Stomach (tissue), 9 donors: ENCODE measurements around the gene LILRA6. TPM values are rescaled to one million over a fixed set of nuclear protein-coding genes. Genes with fewer than 3 reads are reported as not detected.

Experiments used
- DNase-seq, 2 donors: peaks; one replicate each; pipeline versions ENCODE4 v3.0.0 to v3.0.0-alpha.2; 2013 to 2019
- H3K27ac ChIP-seq, 5 donors: fragments of 200-600 bp in 4 of 5; sonication (generic) in 4 of 5; one replicate each; pipeline ENCODE4 v1.5.1; 2013 to 2019; ENCODE audit warnings: mild to moderate bottlenecking in 1 of 5, moderate library complexity in 1 of 5
- H3K27me3 ChIP-seq, 3 donors: fragments of 200-600 bp; sonication (generic); one replicate each; pipeline ENCODE4 v1.5.1; 2017 to 2019; ENCODE audit warnings: mixed run types in 1 of 3
- H3K36me3 ChIP-seq, 4 donors: fragments of 200-600 bp; sonication (generic); 1 replicate in 3 of 4; 2 replicates in 1 of 4; pipeline ENCODE4 v1.5.1; 2016 to 2019
- H3K4me1 ChIP-seq, 4 donors: fragments of 200-600 bp; sonication (generic); one replicate each; pipeline ENCODE4 v1.5.1; 2016 to 2019
- H3K4me3 ChIP-seq, 4 donors: fragments of 200-600 bp; sonication (generic) in 3 of 4; one replicate each; pipeline ENCODE4 v1.5.1; 2016 to 2019; ENCODE audit warnings: mild to moderate bottlenecking in 1 of 4
- H3K9me3 ChIP-seq, 4 donors: fragments of 200-600 bp; sonication (generic); one replicate each; pipeline ENCODE4 v1.5.1; 2016 to 2019
- CTCF ChIP-seq, 7 experiments: fragments of 450-650 bp in 4 of 7; fragments of 200-600 bp in 3 of 7; sonication (generic) in 3 of 7; IDR thresholded peaks; one replicate each; pipeline ENCODE4 v1.5.1; 2016 to 2019; ENCODE audit warnings: antibody characterized with exemption in 7 of 7, control low read depth in 2 of 7, mild to moderate bottlenecking in 1 of 7
- EP300 ChIP-seq: sonication (generic); formaldehyde crosslinking; IDR thresholded peaks from one replicate; pipeline ENCODE4 v1.6.1; 2017; ENCODE audit warnings: antibody characterized with exemption
- POLR2A ChIP-seq, 4 donors: fragments of 450-650 bp; IDR thresholded peaks; one replicate each; pipeline ENCODE4 v1.6.1; 2016; ENCODE audit warnings: antibody characterized with exemption in 4 of 4, control low read depth in 2 of 4, mild to moderate bottlenecking in 1 of 4, moderate library complexity in 1 of 4
- POLR2AphosphoS5 ChIP-seq, 3 donors: sonication (generic); formaldehyde crosslinking; IDR thresholded peaks; one replicate each; pipeline ENCODE4 v1.6.1; 2016; ENCODE audit warnings: antibody characterized with exemption in 3 of 3
- WGBS, 5 donors: extraction: QIAGEN DNeasy Blood & Tissue Kit in 3 of 5; methylation state at CpG; one replicate each; pipeline versions ENCODE4 v1.1.5 to v1.1.7; 2013 to 2018; 5-methylcytosine and 5-hydroxymethylcytosine counted together
- intact Hi-C: fragments of 100-400 bp; cut with DNase I; formaldehyde crosslinking; loops from one replicate; pipeline ENCODE4 v1.15.1; 2023; ENCODE audit warnings: low total_unique reads
- polyA plus RNA-seq, 3 donors: library from polyadenylated mRNA; stranded (reverse); fragments of 200-250 nt; gene quantifications; one replicate each; pipeline ENCODE4 v1.2.3, GENCODE V29; 2013
- total RNA-seq, 5 donors: library from RNA; depleted of rRNA; stranded (reverse); fragments of >200 nt; gene quantifications; one replicate each; pipeline versions ENCODE4 v1.1.0 to v1.2.3, GENCODE V29; 2014 to 2016
- donor health status: healthy with polysubstance abuse.
- donor health status: Bipolar disorder and iron deficiency.
- donor health status: healthy.

The LILRA6 gene
- total and polyA plus RNA-seq, 8 donors: 0.20 to 3.8 (median 0.81) TPM; not detected in 1

GRCh38 chr19:54253331-54254194, 11.0 kb upstream of the LILRA6 start:
- 46 to 61% (median 57%) methylated on average over 7 to 23 of the region's 23 CpGs for WGBS, 5 donors
- no peaks in the 10 kb centered on the region for H3K9me3 ChIP-seq
- TF ChIP-seq POLR2AphosphoS5 (IDR thresholded peaks at IDR 0.05): no peak
- TF ChIP-seq EP300: no peak
- no peak for TF ChIP-seq POLR2A (IDR thresholded peaks at IDR 0.05)
- TF ChIP-seq CTCF (IDR thresholded peaks at IDR 0.05): no peak
- no peak overlapping the region for H3K27ac ChIP-seq
- intact Hi-C loops: no loop called here
- no peak overlapping the region for H3K4me3 ChIP-seq
- no peaks in the 10 kb centered on the region for H3K36me3 ChIP-seq
- DNase-seq: no peak
- H3K4me1 ChIP-seq: peaks cover 0 to 2% (median 0%) of the 10 kb centered on the region in 4 donors
- peaks cover 0 to 72% (median 40%) of the 10 kb centered on the region in 3 donors for H3K27me3 ChIP-seq

GRCh38 chr19:54252845-54253244, 10.3 kb upstream of the LILRA6 start:
- DNase-seq: no peak

GRCh38 chr19:54252243-54252642, 9.7 kb upstream of the LILRA6 start:
- TF ChIP-seq CTCF (IDR thresholded peaks at IDR 0.05) (no peak), POLR2AphosphoS5 (IDR thresholded peaks at IDR 0.05) (no peak), EP300 (no peak), POLR2A (IDR thresholded peaks at IDR 0.05) (no peak)
- H3K9me3 ChIP-seq: no peaks in the 10 kb centered on the region
- H3K36me3 ChIP-seq: no peaks in the 10 kb centered on the region
- 66 to 79% (median 70%) methylated on average over 8 to 9 of the region's 9 CpGs for WGBS, 5 donors
- no peak overlapping the region for H3K27ac ChIP-seq
- H3K4me1 ChIP-seq: peaks cover 0 to 14% (median 0%) of the 10 kb centered on the region in 4 donors
- DNase-seq: no peak
- peaks cover 0 to 78% (median 43%) of the 10 kb centered on the region in 3 donors for H3K27me3 ChIP-seq
- H3K4me3 ChIP-seq: no peak overlapping the region
- intact Hi-C loops: no loop called here

More at GRCh38 chr19:54252845-54253244, 10.3 kb upstream of the LILRA6 start:
- H3K4me1 ChIP-seq: peaks cover 0 to 8% (median 0%) of the 10 kb centered on the region in 4 donors
- 72 to 80% (median 77%) methylated on average over 11 of the region's 11 CpGs for WGBS, 5 donors
- H3K9me3 ChIP-seq: no peaks in the 10 kb centered on the region
- no peak for TF ChIP-seq POLR2AphosphoS5 (IDR thresholded peaks at IDR 0.05)
- peaks cover 0 to 78% (median 40%) of the 10 kb centered on the region in 3 donors for H3K27me3 ChIP-seq
- H3K36me3 ChIP-seq: no peaks in the 10 kb centered on the region
- no peak overlapping the region for H3K4me3 ChIP-seq
- intact Hi-C loops: no loop called here
- H3K27ac ChIP-seq: no peak overlapping the region

GRCh38 chr19:54248016-54248601, 5.5 kb upstream of the LILRA6 start:
- peak overlapping the region in 2 of 5 donors; percentile 65 to 75 for H3K27ac ChIP-seq
- peaks cover 0 to 46% (median 13%) of the 10 kb centered on the region in 3 donors for H3K27me3 ChIP-seq
- intact Hi-C loops: no loop called here
- peak in 1 of 2 donors; percentile 51 for DNase-seq
- peak in 1 of 3 donors; percentile 35 for TF ChIP-seq POLR2AphosphoS5 (IDR thresholded peaks at IDR 0.05)
- no peak for TF ChIP-seq CTCF (IDR thresholded peaks at IDR 0.05)
- peaks cover 0 to 16% (median 0%) of the 10 kb centered on the region in 4 donors for H3K4me1 ChIP-seq
- 56 to 68% (median 63%) methylated on average over 8 of the region's 8 CpGs for WGBS, 5 donors
- no peaks in the 10 kb centered on the region for H3K9me3 ChIP-seq
- H3K4me3 ChIP-seq: no peak overlapping the region
- H3K36me3 ChIP-seq: no peaks in the 10 kb centered on the region
